Mesenteric fat pad (tissue), 1 donor: Measurements from ENCODE around the gene KLHL28. TPM values are rescaled to one million over a fixed set of nuclear protein-coding genes. Genes with fewer than 3 reads are reported as not detected.

Experiments
- DNase-seq: peaks from one replicate; pipeline ENCODE4 v3.0.0-alpha.2; 2020; ENCODE audit warnings: low spot score
- total RNA-seq: library from RNA; stranded (reverse); fragmentation: NEBNext Ultra II Directional; extraction: Animal tissue kit (Norgen Biotek cat#: 25700); gene quantifications from one replicate; pipeline ENCODE4 v1.2.1, GENCODE V29; 2021
- donor health status: DM: yes; HTN: yes; CAD: no.

The KLHL28 gene
- total RNA-seq, 1 donor from 2014 or later, result 10.0 TPM

GRCh38 chr14:44960646-44961045 lies 1.1 kb downstream of the KLHL28 start:
- DNase-seq, result no peak

DNA sequence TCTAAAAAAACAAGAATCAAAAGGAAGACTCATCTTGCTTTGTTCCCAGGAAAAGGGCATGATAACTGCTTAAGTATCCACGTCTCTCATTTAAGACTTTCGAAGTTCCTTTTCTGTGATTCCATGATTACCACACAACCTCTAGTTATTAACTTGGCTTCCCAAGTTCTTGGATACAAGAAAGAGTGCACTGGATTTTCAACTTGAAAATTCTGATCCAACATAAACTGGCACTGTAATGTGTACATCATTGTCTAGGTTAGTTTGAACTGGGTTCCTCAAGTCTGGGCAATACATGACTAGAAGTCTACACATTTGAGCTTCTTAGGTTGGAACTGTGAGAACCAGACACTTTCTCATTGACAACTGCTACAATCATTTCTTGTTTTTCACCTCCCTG lies 1.6 kb downstream of the KLHL28 start:
- DNase-seq, result no peak

DNA sequence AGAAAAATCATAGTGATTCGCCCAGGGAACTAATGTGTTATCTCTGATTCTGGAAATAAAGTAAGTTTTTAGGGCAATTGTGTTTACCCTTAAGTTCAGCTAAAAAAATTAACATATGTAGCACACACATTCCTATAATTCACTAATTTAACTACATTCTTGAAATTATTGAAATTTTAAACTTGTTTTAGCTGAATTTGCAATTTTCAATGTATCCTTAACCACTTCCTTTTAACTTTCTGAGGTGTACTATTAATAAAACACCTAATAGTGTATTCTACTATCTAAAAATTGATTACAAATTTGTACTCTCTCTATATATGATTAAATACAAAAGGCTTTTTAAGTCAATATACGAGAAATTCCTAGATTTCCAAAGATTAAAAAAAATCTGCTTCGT lies 2.2 kb downstream of the KLHL28 start:
- no peak for DNase-seq

DNA sequence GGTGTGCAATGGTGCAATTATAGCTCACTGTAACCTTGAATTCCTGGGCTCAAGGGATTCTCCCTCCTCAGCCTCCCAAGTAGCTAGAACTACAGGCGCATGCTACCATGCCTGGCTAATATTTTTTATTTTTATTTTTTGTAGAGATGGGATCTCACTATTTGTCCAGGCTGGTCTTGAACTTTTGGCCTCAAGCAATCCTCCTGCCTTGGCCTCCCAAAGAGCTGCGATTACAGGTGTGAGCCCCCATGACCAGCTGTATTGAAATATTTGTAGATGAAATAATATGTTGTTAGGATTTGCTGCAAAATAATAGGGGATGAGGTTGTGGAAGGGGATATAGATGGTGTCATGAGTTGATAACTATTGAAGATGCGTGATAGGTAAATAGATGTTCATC lies 4.9 kb downstream of the KLHL28 start:
- DNase-seq, result no peak

DNA sequence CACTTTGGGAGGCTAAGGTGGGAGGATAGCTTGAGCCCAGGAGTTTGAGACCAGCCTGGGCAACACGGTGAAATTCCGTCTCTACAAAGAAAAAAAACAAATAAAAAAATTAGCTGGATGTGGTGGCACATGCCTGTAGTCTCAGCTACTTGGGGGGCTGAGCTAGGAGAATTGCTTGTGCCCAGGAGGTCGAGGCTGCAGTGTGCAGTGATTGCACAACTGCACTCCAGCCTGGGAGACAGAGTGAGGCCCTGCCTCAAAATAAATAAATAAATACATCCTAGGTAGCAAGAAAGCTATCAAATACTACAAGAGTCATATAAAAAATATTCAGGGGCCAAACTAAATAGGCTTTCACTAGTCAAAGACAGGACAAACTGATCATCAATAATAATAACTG lies 6.2 kb downstream of the KLHL28 start:
- no peak for DNase-seq

DNA sequence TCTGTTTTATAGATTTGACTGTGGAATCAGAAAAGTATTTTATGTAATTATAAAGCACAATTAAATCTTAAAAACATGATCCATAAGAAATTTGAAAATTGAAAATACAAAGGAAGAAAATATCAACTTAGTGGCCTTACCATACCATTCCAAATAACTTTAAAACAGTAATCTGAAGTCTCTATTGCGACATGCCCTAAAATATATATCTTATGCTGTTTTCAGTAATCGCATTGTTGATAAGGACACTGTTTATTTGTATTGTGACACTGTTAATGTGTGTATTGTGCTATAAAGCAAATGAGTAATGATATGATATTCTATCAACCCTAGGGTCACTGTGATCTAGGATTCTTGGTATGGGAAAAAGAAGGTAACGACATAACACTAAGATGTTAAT lies 7.0 kb downstream of the KLHL28 start:
- DNase-seq, result no peak

- DNase-seq, result no peak
Observed at GRCh38 chr14:44952391-44953110, 9.2 kb downstream of the KLHL28 start.

GRCh38 chr14:44951051-44951450 lies 10.7 kb downstream of the KLHL28 start:
- no peak for DNase-seq

DNA sequence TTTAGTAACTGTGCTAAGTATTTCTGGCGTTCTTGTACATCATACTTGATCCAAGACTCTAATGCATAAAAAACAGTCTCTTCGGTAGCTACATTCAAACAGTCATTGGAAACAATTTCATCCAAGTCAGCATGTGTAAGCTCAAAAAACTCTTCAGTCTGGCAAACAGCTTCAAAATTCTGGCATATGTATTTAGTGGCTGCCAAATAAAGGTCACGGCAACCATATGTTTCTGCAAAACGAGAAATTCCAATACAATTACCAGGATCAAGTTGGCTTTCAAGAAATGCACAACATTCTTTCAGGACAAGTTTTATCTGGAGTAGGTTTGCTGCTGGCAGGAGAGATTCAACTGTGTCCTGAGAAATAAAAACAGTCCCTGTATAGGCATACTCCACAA lies 16.5 kb downstream of the KLHL28 start:
- DNase-seq, result no peak

- DNase-seq, result no peak
Observed at GRCh38 chr14:44944107-44944506, 17.6 kb downstream of the KLHL28 start.

DNA sequence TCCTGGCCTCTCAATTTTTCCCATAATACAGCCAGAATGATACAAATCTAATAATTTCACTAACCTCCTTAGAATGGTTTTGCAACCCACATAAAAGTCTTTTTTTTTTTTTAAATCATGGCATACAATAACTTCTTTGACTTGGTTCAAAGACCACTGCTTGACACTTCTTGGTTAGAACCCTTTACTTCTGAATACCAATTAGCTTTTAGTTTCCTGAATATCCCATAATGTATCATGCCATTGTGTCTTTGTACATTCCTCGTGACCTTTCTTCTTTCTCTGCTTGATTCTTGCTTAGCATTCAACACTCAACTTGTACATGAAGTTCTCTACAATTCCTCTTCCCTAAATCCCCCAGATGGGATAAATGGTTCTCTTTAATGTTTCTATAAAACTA lies 19.3 kb downstream of the KLHL28 start:
- DNase-seq, result no peak

- DNase-seq, result no peak
Observed at GRCh38 chr14:44941591-44941990, 20.2 kb downstream of the KLHL28 start.

DNA sequence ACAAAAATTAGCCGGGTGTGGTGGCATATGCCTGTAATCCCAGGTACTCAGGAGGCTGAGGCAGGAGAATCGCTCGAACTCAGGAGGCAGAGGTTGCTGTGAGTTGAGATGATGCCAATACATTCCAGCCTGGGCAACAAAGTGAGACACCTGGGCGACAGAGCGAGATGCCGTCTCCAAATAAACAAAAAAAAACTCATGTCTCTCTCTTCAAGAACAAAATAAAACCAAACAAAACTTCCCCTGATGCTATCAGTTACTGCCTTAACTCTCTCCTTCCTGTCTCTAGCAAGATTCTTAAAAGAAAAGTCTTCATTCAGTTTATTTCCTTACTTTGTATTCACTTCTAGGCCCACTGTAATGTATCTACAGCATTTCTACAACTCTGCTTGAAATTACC lies 20.8 kb downstream of the KLHL28 start:
- no peak for DNase-seq

DNA sequence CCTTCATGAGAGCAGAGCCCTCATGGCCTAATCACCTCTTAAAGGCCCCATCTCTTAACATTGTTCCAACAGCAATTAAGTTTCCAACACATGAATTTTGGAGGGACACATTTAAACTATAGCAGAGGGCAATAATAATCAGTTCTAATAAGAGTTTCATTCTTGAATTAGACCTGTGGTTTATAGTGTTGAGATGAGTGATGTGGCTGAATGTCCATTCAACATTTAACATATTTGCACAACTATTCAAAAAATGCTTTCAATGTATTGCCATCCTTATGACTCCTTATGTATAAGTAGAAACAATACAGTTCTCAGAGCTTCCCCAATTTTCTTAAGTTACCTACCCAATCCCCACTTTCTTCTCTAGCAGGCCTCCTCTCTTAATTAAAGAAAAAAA lies 21.5 kb downstream of the KLHL28 start:
- no peak for DNase-seq

DNA sequence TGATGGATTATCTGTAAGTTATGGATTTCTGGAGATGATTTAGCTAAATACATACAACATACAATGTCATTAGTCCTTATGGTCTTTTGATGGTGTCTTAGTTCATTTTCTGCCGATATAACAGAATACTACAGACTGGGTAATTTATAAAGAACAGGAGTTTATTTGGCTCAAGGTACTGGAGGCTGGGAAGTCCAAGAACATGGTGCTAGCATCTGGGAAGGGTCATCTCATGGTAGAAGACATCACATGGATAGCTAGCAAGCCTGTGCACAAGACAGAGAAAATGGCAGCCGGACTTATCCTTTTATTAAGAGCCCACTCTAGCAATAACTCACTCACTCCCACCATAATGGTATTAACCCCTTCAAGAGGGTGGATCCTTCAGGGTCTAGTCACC lies 24.2 kb downstream of the KLHL28 start:
- DNase-seq, result no peak

DNA sequence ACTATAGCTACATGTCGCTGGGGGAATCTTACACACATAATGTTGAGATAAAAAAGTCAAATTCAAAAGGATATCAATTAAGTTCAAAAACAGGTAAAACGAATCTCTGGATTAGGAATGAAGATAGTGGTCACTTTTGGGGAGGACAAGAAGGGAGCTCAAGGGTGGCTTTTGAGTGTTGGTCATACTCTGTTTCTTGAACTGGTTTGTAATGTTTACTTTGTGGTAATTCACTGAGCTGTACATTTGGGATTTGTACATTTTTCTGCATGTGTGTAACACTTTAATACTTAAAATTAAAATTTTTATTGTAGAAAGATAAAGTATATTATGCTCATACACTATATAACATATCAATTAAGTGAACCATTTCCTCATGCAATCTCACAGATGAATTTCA lies 26.6 kb downstream of the KLHL28 start:
- DNase-seq, result no peak

GRCh38 chr14:44928793-44929192 lies 33.0 kb downstream of the KLHL28 start:
- no peak for DNase-seq

DNA sequence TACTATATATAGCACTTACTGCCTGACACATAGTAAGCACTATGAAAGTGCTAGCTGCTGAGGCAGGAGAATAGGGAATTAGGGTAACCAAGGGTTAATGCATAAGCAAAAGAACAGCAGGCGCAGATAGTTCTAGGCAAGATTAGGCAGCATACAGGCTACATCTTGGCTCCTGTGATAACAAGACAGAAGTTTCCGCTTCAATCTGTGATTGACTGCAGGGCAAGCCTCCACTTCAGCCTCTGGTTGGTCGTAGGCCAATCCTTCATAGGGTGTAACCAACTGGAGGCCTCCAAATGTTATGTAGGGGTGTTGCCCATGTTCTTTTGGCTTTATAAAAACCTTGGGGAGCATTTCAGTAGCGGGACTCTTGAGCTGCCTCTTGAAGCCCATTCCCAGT lies 46.9 kb downstream of the KLHL28 start:
- DNase-seq, result no peak

GRCh38 chr14:44912041-44912869 lies 49.5 kb downstream of the KLHL28 start:
- no peak for DNase-seq

GRCh38 chr14:44910821-44911220 lies 50.9 kb downstream of the KLHL28 start:
- no peak for DNase-seq

- no peak for DNase-seq
Observed at GRCh38 chr14:44901696-44902095, 60.1 kb downstream of the KLHL28 start.

- no peak for DNase-seq
Observed at GRCh38 chr14:44898551-44898950, 63.2 kb downstream of the KLHL28 start.

- DNase-seq, result no peak
Observed at GRCh38 chr14:44897845-44898151, 63.9 kb downstream of the KLHL28 start.
